HepG2 (cell line): Measurements from ENCODE around the gene MCF2L. TPM values are rescaled to one million over a fixed set of nuclear protein-coding genes. Genes with fewer than 3 reads are reported as not detected.
A peak's percentile ranks its signal among the peaks of the same experiment; 100 is the strongest.

Experiments used
- ATAC-seq: fragments of 200-7000 bp; cut with Tn5 transposase; 3 replicates; pipeline ENCODE4 v1.9.1; 2020; ENCODE audit warnings: mild to moderate bottlenecking, moderate library complexity
- BruUV-seq: library from RNA; stranded (reverse); fragments of 400-500 nt; replicated peaks from 2 replicates; lab custom pipeline; 2021; lab: Mats Ljungman, UMichigan
- CTCF ChIA-PET: fragments of 300-600 bp; formaldehyde crosslinking; extraction: SDS; loops from one replicate; lab custom pipeline; 2021; ENCODE audit warnings: low total read pairs, inconsistent platforms, low intra/inter-chr PET ratio; lab: Yijun Ruan, JAX
- POLR2A ChIA-PET: fragments of 350-600 bp; sonication (Branson Sonifier 250); formaldehyde crosslinking; loops from one replicate; lab custom pipeline; 2020; ENCODE audit warnings: antibody characterized with exemption, inconsistent platforms; lab: Yijun Ruan, JAX
- DNase-seq: peaks from one replicate; pipeline ENCODE4 v3.0.0-alpha.2; 2015; ENCODE audit warnings: low spot score
- FAIRE-seq: peaks from 3 replicates; lab custom pipeline; 2011; peaks lifted over from hg19 to GRCh38; lab: Jason Lieb, UNC
- H2AFZ ChIP-seq: one replicate; pipeline ENCODE4 v1.6.1; 2011; ENCODE audit warnings: low read length, inconsistent platforms
- H3K27ac ChIP-seq: fragments of 300-600 bp; 3 replicates; pipeline ENCODE4 v1.8.0; 2011; ENCODE audit warnings: mixed run types, mild to moderate bottlenecking, mixed read lengths, low read length, inconsistent platforms; ENCODE audit not compliant: insufficient read depth; ENCODE audit errors: extremely low read length
- H3K27me3 ChIP-seq, 2 experiments: fragments of 200-600 bp in 1 of 2; 2 replicates in 1 of 2; 3 replicates in 1 of 2; pipeline versions ENCODE4 v1.6.0 to v1.8.0; 2011; ENCODE audit warnings: low read length in 2 of 2, mild to moderate bottlenecking in 2 of 2, moderate library complexity in 2 of 2, inconsistent platforms in 1 of 2; ENCODE audit not compliant: insufficient read depth in 2 of 2, control insufficient read depth in 1 of 2
- H3K36me3 ChIP-seq, 2 experiments: fragments of 200-600 bp in 1 of 2; replicated peaks in 1 of 2; 2 replicates in 1 of 2; 3 replicates in 1 of 2; pipeline versions ENCODE4 v1.5.1 to v1.8.0; 2011; ENCODE audit warnings: low read length in 2 of 2, inconsistent platforms in 1 of 2; ENCODE audit not compliant: insufficient read depth in 2 of 2, control insufficient read depth in 1 of 2
- H3K4me1 ChIP-seq: 2 replicates; pipeline ENCODE4 v1.5.1; 2012; ENCODE audit warnings: low read length, inconsistent platforms; ENCODE audit not compliant: insufficient read depth
- H3K4me2 ChIP-seq: 2 replicates; pipeline ENCODE4 v1.6.0; 2011; ENCODE audit warnings: low read depth, low read length, inconsistent platforms
- H3K4me3 ChIP-seq, 3 experiments: fragments of 200-600 bp in 1 of 3; sonication (generic), shearing (Covaris generic) in 1 of 3; replicated peaks in 1 of 3; 2 replicates each; pipeline ENCODE4 v1.5.1; 2011 to 2016; ENCODE audit warnings: low read length in 3 of 3, inconsistent platforms in 2 of 3, low read depth in 2 of 3, mild to moderate bottlenecking in 2 of 3, control low read depth in 1 of 3, mixed read lengths in 1 of 3; ENCODE audit not compliant: insufficient read depth in 1 of 3
- H3K79me2 ChIP-seq: one replicate; pipeline ENCODE4 v1.6.1; 2011; ENCODE audit warnings: low read length, inconsistent platforms; ENCODE audit not compliant: insufficient read depth
- H3K9ac ChIP-seq: 2 replicates; pipeline ENCODE4 v1.6.0; 2011; ENCODE audit warnings: mild to moderate bottlenecking, low read depth, low read length, inconsistent platforms; ENCODE audit not compliant: insufficient read depth
- H3K9me3 ChIP-seq: 2 replicates; pipeline ENCODE4 v1.5.1; 2012; ENCODE audit warnings: mild to moderate bottlenecking, low read length
- H4K20me1 ChIP-seq: 2 replicates; pipeline ENCODE4 v1.6.0; 2011; ENCODE audit warnings: inconsistent platforms, mild to moderate bottlenecking, low read length, moderate library complexity; ENCODE audit not compliant: insufficient read depth
- ATF7-NPFF ChIP-seq: sonication (generic); formaldehyde crosslinking; IDR thresholded peaks from 2 replicates; pipeline ENCODE4 v1.8.1; 2023; ENCODE audit warnings: mild to moderate bottlenecking, low read depth, missing genetic modification reagents, moderate library complexity
- ESRRA ChIP-seq: sonication (generic); formaldehyde crosslinking; IDR thresholded peaks from 2 replicates; pipeline ENCODE4 v1.5.1; 2020; ENCODE audit warnings: mild to moderate bottlenecking, low read depth, missing genetic modification reagents
- HMG20B ChIP-seq: conservative IDR thresholded peaks from 2 replicates; pipeline ENCODE4 v1.6.1; 2016; ENCODE audit warnings: missing genetic modification reagents, missing compliant biosample characterization
- KMT2A ChIP-seq: sonication (generic); formaldehyde crosslinking; IDR thresholded peaks from 2 replicates; pipeline ENCODE4 v1.4.0; 2020; ENCODE audit warnings: missing genetic modification reagents
- MATR3 ChIP-seq: sonication (generic); formaldehyde crosslinking; IDR thresholded peaks from 2 replicates; pipeline ENCODE4 v1.4.0; 2020; ENCODE audit warnings: missing genetic modification reagents
- MIXL1 ChIP-seq: IDR thresholded peaks from 2 replicates; pipeline ENCODE4 v1.6.1; 2016
- NFE2L1 ChIP-seq: sonication (generic); formaldehyde crosslinking; IDR thresholded peaks from 2 replicates; pipeline ENCODE4 v1.4.0; 2020; ENCODE audit warnings: missing genetic modification reagents, mild to moderate bottlenecking, borderline replicate concordance
- RELA ChIP-seq: sonication (generic); formaldehyde crosslinking; IDR thresholded peaks from 2 replicates; pipeline ENCODE4 v1.4.0; 2020; ENCODE audit warnings: missing genetic modification reagents
- SMC3 ChIP-seq: IDR thresholded peaks from 2 replicates; pipeline ENCODE4 v1.6.1; 2011; ENCODE audit warnings: low read length, improper control_type of control experiment
- SUZ12 ChIP-seq: fragments of 150-350 bp; IDR thresholded peaks from 2 replicates; pipeline ENCODE4 v1.6.1; 2014; ENCODE audit warnings: low read depth, low read length
- ZBTB1 ChIP-seq: sonication (generic); formaldehyde crosslinking; IDR thresholded peaks from 2 replicates; pipeline ENCODE4 v1.4.0; 2020; ENCODE audit warnings: missing genetic modification reagents, borderline replicate concordance
- ZFAT ChIP-seq: sonication (generic); formaldehyde crosslinking; conservative IDR thresholded peaks from 2 replicates; pipeline ENCODE4 v1.8.1; 2023; ENCODE audit warnings: missing genetic modification reagents, inconsistent platforms
- ZFP36L1 ChIP-seq: sonication (generic); formaldehyde crosslinking; IDR thresholded peaks from 2 replicates; pipeline ENCODE4 v1.8.0; 2022; ENCODE audit warnings: mild to moderate bottlenecking, missing genetic modification reagents, moderate library complexity
- ZNF17 ChIP-seq: sonication (generic); formaldehyde crosslinking; IDR thresholded peaks from 2 replicates; pipeline ENCODE4 v1.5.0; 2020; ENCODE audit warnings: mild to moderate bottlenecking, missing genetic modification reagents
- ZNF317 ChIP-seq: sonication (generic); formaldehyde crosslinking; IDR thresholded peaks from 2 replicates; pipeline ENCODE4 v1.5.0; 2020; ENCODE audit warnings: mild to moderate bottlenecking, missing genetic modification reagents
- ZNF367 ChIP-seq: sonication (generic); formaldehyde crosslinking; IDR thresholded peaks from 2 replicates; pipeline ENCODE4 v1.4.0; 2020; ENCODE audit warnings: missing genetic modification reagents, borderline replicate concordance
- ZNF747 ChIP-seq: sonication (generic); formaldehyde crosslinking; IDR thresholded peaks from 2 replicates; pipeline ENCODE4 v1.8.1; 2023; ENCODE audit warnings: missing genetic modification reagents, mild to moderate bottlenecking, borderline replicate concordance
- WGBS: methylation state at CpG from one replicate; pipeline ENCODE4 v1.1.6; 2017; ENCODE audit warnings: low lambda C conversion rate; 5-methylcytosine and 5-hydroxymethylcytosine counted together
- in situ Hi-C: cut with HindIII; loops from 2 replicates; pipeline ENCODE4 v1.10.0; 2017; ENCODE audit warnings: low pct_unique_long_range_greater_than_20kb; ENCODE audit not compliant: extremely low pct_ligation_motif_present
- intact Hi-C: fragments of 100-400 bp; cut with micrococcal nuclease; formaldehyde crosslinking; loops from one replicate; pipeline ENCODE4 v1.10.0; 2022; ENCODE audit not compliant: unreplicated experiment
- polyA plus RNA-seq, 8 experiments: library from polyadenylated mRNA; depleted of rRNA in 3 of 8; stranded (reverse) in 7 of 8; unstranded in 1 of 8; fragments of >200 nt; fragmentation: Illumina TruSeq in 4 of 8; extraction: Trizol in 4 of 8; gene quantifications; 2 replicates each; pipeline versions ENCODE4 v1.2.1 to v1.2.3, GENCODE V29; 2011 to 2016; ENCODE audit warnings: low read depth in 4 of 8, missing spikeins in 1 of 8, mixed read lengths in 1 of 8; ENCODE audit not compliant: insufficient read depth in 1 of 8
- total RNA-seq, 5 experiments: library from RNA; depleted of rRNA; stranded (reverse); fragments of >200 nt; fragmentation: Illumina TruSeq; extraction: Trizol; gene quantifications; 2 replicates each; pipeline ENCODE4 v1.2.3, GENCODE V29; 2016; ENCODE audit warnings: low read depth in 1 of 5
- TF ChIP-seq, protein P1 (sequence below): sonication (generic); formaldehyde crosslinking; IDR thresholded peaks from 2 replicates; pipeline ENCODE4 v1.4.0; 2020; ENCODE audit warnings: missing genetic modification reagents

MCF2L gene
- total and polyA plus RNA-seq, 2 of the 13 experiments (the other 11 are each of a cell fraction or from before 2014, with no cell fraction given): 19.4 to 28.4 TPM

DNA sequence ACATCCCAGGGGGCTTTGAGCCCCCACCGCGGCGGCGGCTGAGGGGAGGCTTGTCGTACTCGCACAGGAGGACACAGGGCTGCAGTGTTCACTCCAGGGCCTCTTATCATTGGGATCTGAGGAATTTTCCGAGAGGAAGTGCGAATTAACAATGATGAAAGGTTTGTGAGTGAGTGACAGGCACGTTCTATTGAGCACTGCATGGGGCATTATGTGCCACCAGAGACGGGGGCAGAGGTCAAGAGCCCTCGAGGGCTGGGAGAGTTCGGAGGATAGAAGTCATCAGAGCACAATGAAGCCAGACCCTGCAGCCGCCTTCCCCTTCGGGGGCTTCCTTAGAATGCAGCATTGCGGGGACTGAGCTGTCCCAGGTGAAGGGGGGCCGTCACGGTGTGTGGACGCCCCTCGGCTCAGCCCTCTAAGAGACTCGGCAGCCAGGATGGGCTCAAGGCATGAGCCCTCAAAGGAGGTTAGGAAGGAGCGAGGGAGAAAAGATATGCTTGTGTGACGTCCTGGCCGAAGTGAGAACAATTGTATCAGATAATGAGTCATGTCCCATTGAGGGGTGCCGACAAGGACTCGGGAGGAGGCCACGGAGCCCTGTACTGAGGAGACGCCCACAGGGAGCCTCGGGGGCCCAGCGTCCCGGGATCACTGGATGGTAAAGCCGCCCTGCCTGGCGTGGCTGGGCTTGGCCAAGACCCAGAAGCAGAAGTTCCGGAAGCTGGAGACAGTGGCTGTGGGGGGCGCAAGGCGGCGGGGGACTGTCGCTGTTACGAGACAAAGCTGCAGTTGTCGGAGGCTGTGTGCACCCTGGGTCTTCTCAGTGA, 53.9 kb downstream of the MCF2L start:
- peak overlapping the region in 2 of 3 experiments; percentile 35 to 36; a peak in 3 of 6 replicates for H3K4me3 ChIP-seq
- peak; percentile 98 for DNase-seq
- TF ChIP-seq ATF7-NPFF (CRISPR knock-in tag) (0 out of 2 replicates have a peak, but pooled peaks have one; percentile 24), NFE2L1 (no peak), ZBTB1 (CRISPR knock-in tag) (no peak), ZFP36L1 (CRISPR knock-in tag) (no peak), ZFAT (CRISPR knock-in tag) (no peak), MATR3 (CRISPR knock-in tag) (no peak), ZNF367 (CRISPR knock-in tag) (no peak), RELA (CRISPR knock-in tag) (no peak), ESRRA (peak; percentile 54; the same call in 1 of the 2 replicates), MIXL1 (CRISPR knock-in tag) (peak; percentile 92), SMC3 (no peak), KMT2A (CRISPR knock-in tag) (no peak), ZNF747 (CRISPR knock-in tag) (no peak), HMG20B (CRISPR knock-in tag) (peak; percentile 87), SUZ12 (no peak), ZNF317 (CRISPR knock-in tag) (peak; percentile 75; the same call in 1 of the 2 replicates), ZNF17 (CRISPR knock-in tag) (no peak)
- TF ChIP-seq, protein P1, sequence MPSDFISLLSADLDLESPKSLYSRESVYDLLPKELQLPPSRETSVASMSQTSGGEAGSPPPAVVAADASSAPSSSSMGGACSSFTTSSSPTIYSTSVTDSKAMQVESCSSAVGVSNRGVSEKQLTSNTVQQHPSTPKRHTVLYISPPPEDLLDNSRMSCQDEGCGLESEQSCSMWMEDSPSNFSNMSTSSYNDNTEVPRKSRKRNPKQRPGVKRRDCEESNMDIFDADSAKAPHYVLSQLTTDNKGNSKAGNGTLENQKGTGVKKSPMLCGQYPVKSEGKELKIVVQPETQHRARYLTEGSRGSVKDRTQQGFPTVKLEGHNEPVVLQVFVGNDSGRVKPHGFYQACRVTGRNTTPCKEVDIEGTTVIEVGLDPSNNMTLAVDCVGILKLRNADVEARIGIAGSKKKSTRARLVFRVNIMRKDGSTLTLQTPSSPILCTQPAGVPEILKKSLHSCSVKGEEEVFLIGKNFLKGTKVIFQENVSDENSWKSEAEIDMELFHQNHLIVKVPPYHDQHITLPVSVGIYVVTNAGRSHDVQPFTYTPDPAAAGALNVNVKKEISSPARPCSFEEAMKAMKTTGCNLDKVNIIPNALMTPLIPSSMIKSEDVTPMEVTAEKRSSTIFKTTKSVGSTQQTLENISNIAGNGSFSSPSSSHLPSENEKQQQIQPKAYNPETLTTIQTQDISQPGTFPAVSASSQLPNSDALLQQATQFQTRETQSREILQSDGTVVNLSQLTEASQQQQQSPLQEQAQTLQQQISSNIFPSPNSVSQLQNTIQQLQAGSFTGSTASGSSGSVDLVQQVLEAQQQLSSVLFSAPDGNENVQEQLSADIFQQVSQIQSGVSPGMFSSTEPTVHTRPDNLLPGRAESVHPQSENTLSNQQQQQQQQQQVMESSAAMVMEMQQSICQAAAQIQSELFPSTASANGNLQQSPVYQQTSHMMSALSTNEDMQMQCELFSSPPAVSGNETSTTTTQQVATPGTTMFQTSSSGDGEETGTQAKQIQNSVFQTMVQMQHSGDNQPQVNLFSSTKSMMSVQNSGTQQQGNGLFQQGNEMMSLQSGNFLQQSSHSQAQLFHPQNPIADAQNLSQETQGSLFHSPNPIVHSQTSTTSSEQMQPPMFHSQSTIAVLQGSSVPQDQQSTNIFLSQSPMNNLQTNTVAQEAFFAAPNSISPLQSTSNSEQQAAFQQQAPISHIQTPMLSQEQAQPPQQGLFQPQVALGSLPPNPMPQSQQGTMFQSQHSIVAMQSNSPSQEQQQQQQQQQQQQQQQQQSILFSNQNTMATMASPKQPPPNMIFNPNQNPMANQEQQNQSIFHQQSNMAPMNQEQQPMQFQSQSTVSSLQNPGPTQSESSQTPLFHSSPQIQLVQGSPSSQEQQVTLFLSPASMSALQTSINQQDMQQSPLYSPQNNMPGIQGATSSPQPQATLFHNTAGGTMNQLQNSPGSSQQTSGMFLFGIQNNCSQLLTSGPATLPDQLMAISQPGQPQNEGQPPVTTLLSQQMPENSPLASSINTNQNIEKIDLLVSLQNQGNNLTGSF: no peak

More for the DNA sequence above, 53.9 kb downstream of the MCF2L start:
- in situ Hi-C loops: no loop called here
- WGBS: 36% methylated on average over 36 of the region's 39 CpGs
- Histone ChIP-seq H3K79me2 (no peaks in the 10 kb centered on the region), H3K9ac (peak overlapping the region; percentile 72), H3K9me3 (no peaks in the 10 kb centered on the region), H3K27ac (peak overlapping the region; percentile 85), H3K4me2 (peak overlapping the region; percentile 55), H4K20me1 (no peaks in the 10 kb centered on the region), H3K4me1 (peaks cover 46% of the 10 kb centered on the region), H2AFZ (no peak overlapping the region), H3K27me3 (no peaks in the 10 kb centered on the region), H3K36me3 (peaks cover 2 to 16% of the 10 kb centered on the region in 2 experiments; a peak in 4 of 5 replicates)
- FAIRE-seq (peak; percentile 76), ATAC-seq (peak; percentile 81)
- intact Hi-C loops: loop anchor here (1.0 to 5.0 kb wide), 3 partner anchors 13 to 72 kb away; no protein-coding TSS in a partner anchor
- ChIA-PET CTCF (interaction anchor here (1.0 kb wide), 1 partner anchor 21 kb away, joined by 3 read pairs; no protein-coding TSS in a partner anchor), POLR2A (interaction anchor here (1.1 to 4.0 kb wide), 12 partner anchors 13 to 100 kb away, joined by 3 to 18 read pairs (median 5); no protein-coding TSS in a partner anchor)
- BruUV-seq: TSS peak; percentile 70
